ENCODE measurements around the gene KIAA1586.

DNA sequence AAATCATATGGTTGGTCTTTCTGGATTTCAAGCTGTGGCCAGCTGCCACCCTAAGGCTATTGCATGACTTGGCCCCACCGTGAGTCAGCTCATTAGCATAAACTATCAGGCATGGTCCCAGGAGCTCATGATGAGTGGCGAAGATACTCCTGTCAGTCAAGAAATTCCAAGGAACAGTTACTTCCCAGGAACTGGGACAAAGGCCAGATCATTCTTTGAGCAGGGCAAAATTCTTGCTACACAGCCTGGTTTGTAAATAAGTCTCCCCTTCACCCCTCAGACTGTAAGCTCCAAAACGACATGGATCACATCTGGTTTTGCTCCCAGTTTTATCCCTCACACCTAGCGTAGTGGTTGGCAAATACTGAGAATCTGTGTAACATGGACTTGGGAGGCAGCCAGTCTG, 33.0 kb upstream of the KIAA1586 start:
- TF ChIP-seq, protein P1, sequence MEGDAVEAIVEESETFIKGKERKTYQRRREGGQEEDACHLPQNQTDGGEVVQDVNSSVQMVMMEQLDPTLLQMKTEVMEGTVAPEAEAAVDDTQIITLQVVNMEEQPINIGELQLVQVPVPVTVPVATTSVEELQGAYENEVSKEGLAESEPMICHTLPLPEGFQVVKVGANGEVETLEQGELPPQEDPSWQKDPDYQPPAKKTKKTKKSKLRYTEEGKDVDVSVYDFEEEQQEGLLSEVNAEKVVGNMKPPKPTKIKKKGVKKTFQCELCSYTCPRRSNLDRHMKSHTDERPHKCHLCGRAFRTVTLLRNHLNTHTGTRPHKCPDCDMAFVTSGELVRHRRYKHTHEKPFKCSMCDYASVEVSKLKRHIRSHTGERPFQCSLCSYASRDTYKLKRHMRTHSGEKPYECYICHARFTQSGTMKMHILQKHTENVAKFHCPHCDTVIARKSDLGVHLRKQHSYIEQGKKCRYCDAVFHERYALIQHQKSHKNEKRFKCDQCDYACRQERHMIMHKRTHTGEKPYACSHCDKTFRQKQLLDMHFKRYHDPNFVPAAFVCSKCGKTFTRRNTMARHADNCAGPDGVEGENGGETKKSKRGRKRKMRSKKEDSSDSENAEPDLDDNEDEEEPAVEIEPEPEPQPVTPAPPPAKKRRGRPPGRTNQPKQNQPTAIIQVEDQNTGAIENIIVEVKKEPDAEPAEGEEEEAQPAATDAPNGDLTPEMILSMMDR (IDR thresholded peaks at IDR 0.05) = no peak
- TF ChIP-seq ZFX (IDR thresholded peaks at IDR 0.05; ENCODE audit: borderline replicate concordance) = no peak
